Osteoblast (primary cell): ENCODE data around the gene ITCH. TPM values are rescaled to one million over a fixed set of nuclear protein-coding genes. Genes with fewer than 3 reads are reported as not detected.

ENCODE experiments used
- DNase-seq: peaks from one replicate; pipeline ENCODE4 v3.0.0; 2011; ENCODE audit warnings: low spot score, mixed read lengths; ENCODE audit not compliant: insufficient read length; ENCODE audit errors: missing footprints
- H2AFZ ChIP-seq: 2 replicates; pipeline ENCODE4 v1.6.0; 2011; ENCODE audit warnings: mild to moderate bottlenecking, low read length
- H3K27ac ChIP-seq: 2 replicates; pipeline ENCODE4 v1.5.1; 2011; ENCODE audit warnings: mild to moderate bottlenecking, low read depth, low read length, moderate library complexity
- H3K27me3 ChIP-seq: 2 replicates; pipeline ENCODE4 v1.6.0; 2012; ENCODE audit warnings: mild to moderate bottlenecking, control low read depth, inconsistent platforms, low read length, moderate library complexity; ENCODE audit not compliant: insufficient read depth
- H3K36me3 ChIP-seq: 2 replicates; pipeline ENCODE4 v1.5.1; 2011; ENCODE audit warnings: mild to moderate bottlenecking, low read length, control low read depth, moderate library complexity; ENCODE audit not compliant: insufficient read depth
- H3K4me1 ChIP-seq: 2 replicates; pipeline ENCODE4 v1.5.1; 2011; ENCODE audit warnings: mild to moderate bottlenecking, low read length, control low read depth, moderate library complexity; ENCODE audit not compliant: insufficient read depth
- H3K4me2 ChIP-seq: 2 replicates; pipeline ENCODE4 v1.6.0; 2011; ENCODE audit warnings: mild to moderate bottlenecking, low read length; ENCODE audit not compliant: insufficient read depth
- H3K4me3 ChIP-seq: fragments of 200-600 bp; sonication (generic); 3 replicates; pipeline ENCODE4 v1.5.1; 2012; ENCODE audit warnings: mild to moderate bottlenecking, low read length, inconsistent platforms; ENCODE audit not compliant: insufficient read depth
- H3K79me2 ChIP-seq: 2 replicates; pipeline ENCODE4 v1.6.0; 2012; ENCODE audit warnings: mild to moderate bottlenecking, low read length, control low read depth, inconsistent platforms; ENCODE audit not compliant: insufficient read depth
- H3K9me3 ChIP-seq: 2 replicates; pipeline ENCODE4 v1.5.1; 2011; ENCODE audit warnings: low read depth, low read length, control low read depth
- H4K20me1 ChIP-seq: 2 replicates; pipeline ENCODE4 v1.6.0; 2012; ENCODE audit warnings: mild to moderate bottlenecking, low read length, control low read depth; ENCODE audit not compliant: insufficient read depth
- CTCF ChIP-seq: IDR thresholded peaks from 2 replicates; pipeline ENCODE4 v1.5.1; 2011; ENCODE audit warnings: mild to moderate bottlenecking, low read depth, low read length, moderate library complexity; ENCODE audit errors: extremely low read depth
- total RNA-seq: library from RNA; depleted of rRNA; stranded (reverse); fragments of >200 nt; gene quantifications from 2 replicates; pipeline ENCODE4 v1.2.3, GENCODE V29; 2012

The ITCH gene
- total RNA-seq, 1 donor, result 79.3 TPM

GRCh38 chr20:34388000-34388399, 24.9 kb downstream of the ITCH start:
- Histone ChIP-seq H3K27ac (no peak overlapping the region), H3K9me3 (no peaks in the 10 kb centered on the region), H4K20me1 (peaks cover 62% of the 10 kb centered on the region), H2AFZ (no peak overlapping the region), H3K27me3 (no peaks in the 10 kb centered on the region), H3K36me3 (peaks cover 12% of the 10 kb centered on the region), H3K4me1 (peaks cover 34% of the 10 kb centered on the region), H3K79me2 (peaks cover 94% of the 10 kb centered on the region), H3K4me3 (no peak overlapping the region), H3K4me2 (no peak overlapping the region)
- DNase-seq, result no peak
- no peak for TF ChIP-seq CTCF

GRCh38 chr20:34388678-34389077, 25.6 kb downstream of the ITCH start:
- peak overlapping the region; percentile 64 for H3K27ac ChIP-seq
- H3K4me1 ChIP-seq, result peaks cover 34% of the 10 kb centered on the region
- TF ChIP-seq CTCF, result no peak
- H3K4me3 ChIP-seq, result no peak overlapping the region
- DNase-seq, result no peak
- H3K9me3 ChIP-seq, result no peaks in the 10 kb centered on the region
- no peak overlapping the region for H2AFZ ChIP-seq
- peaks cover 94% of the 10 kb centered on the region for H3K79me2 ChIP-seq
- peaks cover 66% of the 10 kb centered on the region for H4K20me1 ChIP-seq
- H3K27me3 ChIP-seq, result no peaks in the 10 kb centered on the region
- peaks cover 18% of the 10 kb centered on the region for H3K36me3 ChIP-seq
- H3K4me2 ChIP-seq, result peak overlapping the region; percentile 23

GRCh38 chr20:34389206-34389953, 26.3 kb downstream of the ITCH start:
- H3K79me2 ChIP-seq, result peaks cover 92% of the 10 kb centered on the region
- H3K36me3 ChIP-seq, result peaks cover 25% of the 10 kb centered on the region
- no peaks in the 10 kb centered on the region for H3K9me3 ChIP-seq
- peak overlapping the region; percentile 64 for H3K27ac ChIP-seq
- H3K27me3 ChIP-seq, result no peaks in the 10 kb centered on the region
- peaks cover 65% of the 10 kb centered on the region for H4K20me1 ChIP-seq
- H2AFZ ChIP-seq, result no peak overlapping the region
- H3K4me3 ChIP-seq, result no peak overlapping the region
- peak overlapping the region; percentile 23 for H3K4me2 ChIP-seq
- no peak for TF ChIP-seq CTCF
- DNase-seq, result peak; percentile 73
- H3K4me1 ChIP-seq, result peaks cover 34% of the 10 kb centered on the region

- Histone ChIP-seq H4K20me1 (peaks cover 68% of the 10 kb centered on the region), H3K27me3 (no peaks in the 10 kb centered on the region), H2AFZ (no peak overlapping the region), H3K4me2 (peak overlapping the region; percentile 12), H3K79me2 (peaks cover 91% of the 10 kb centered on the region), H3K27ac (peak overlapping the region; percentile 64), H3K9me3 (no peaks in the 10 kb centered on the region), H3K4me3 (no peak overlapping the region), H3K4me1 (peaks cover 34% of the 10 kb centered on the region), H3K36me3 (peaks cover 30% of the 10 kb centered on the region)
- no peak for DNase-seq
- no peak for TF ChIP-seq CTCF
Measured at GRCh38 chr20:34389954-34390555, 27.0 kb downstream of the ITCH start.
